ENCODE results near the gene ABLIM3.

ABLIM3 gene

DNA sequence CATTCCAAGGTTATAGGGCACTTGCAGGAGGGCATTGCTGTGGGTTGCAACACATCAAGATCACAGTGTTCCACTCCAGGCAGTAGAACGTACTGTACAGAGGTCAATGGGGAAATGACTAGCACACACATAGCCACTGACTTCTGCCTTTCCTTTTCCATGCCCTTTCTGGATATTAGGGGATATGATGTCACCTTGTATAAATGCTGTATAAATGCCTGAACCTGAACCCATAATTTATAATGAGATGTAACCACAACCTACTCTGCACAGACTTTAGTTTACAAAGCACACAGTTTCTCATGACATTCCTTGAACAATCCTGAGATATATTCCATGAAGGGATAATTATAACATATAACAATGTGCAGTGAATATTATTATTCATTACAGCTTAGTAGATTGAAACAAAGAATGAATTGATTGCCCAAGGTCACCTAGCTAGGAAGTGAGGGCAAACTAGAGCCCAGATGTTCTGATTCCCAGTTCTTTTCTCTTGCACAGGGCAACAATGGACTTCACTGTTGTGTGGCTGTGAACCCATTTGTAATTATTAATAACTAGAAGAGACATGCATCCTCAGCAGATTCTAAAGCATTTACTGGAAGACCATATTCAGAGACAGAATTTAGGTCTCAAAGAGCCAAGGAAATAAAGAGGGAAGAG is 5.6 kb upstream of the ABLIM3 start:
- Histone ChIP-seq H3K27me3 (ENCODE audit: insufficient read depth, poor library complexity, severe bottlenecking) (no peaks in the 10 kb centered on the region), H3K36me3 (ENCODE audit: low read depth) (no peaks in the 10 kb centered on the region), H3K4me1 (ENCODE audit: insufficient read depth, poor library complexity, severe bottlenecking) (peaks cover 32% of the 10 kb centered on the region), H3K4me3 (ENCODE audit: severe bottlenecking) (no peak overlapping the region), H3K27ac (ENCODE audit: poor library complexity, severe bottlenecking) (peak overlapping the region; percentile 98), H3K9me3 (ENCODE audit: severe bottlenecking) (no peaks in the 10 kb centered on the region)
- ATAC-seq (ENCODE audit: low read depth), result peak; percentile 64
- TF ChIP-seq CTCF (IDR thresholded peaks at IDR 0.05; ENCODE audit: poor library complexity, severe bottlenecking), result no peak
- no peak for DNase-seq (ENCODE audit: low spot score)

GRCh38 chr5:149138182-149138923 is 2.9 kb upstream of the ABLIM3 start:
- DNase-seq (ENCODE audit: low spot score) (no peak), ATAC-seq (ENCODE audit: low read depth) (no peak)
- TF ChIP-seq CTCF (IDR thresholded peaks at IDR 0.05; ENCODE audit: poor library complexity, severe bottlenecking), result no peak
- no peaks in the 10 kb centered on the region for H3K36me3 ChIP-seq (ENCODE audit: low read depth)
- peaks cover 44% of the 10 kb centered on the region for H3K4me1 ChIP-seq (ENCODE audit: insufficient read depth, poor library complexity, severe bottlenecking)
- H3K27ac ChIP-seq (ENCODE audit: poor library complexity, severe bottlenecking), result no peak overlapping the region
- H3K27me3 ChIP-seq (ENCODE audit: insufficient read depth, poor library complexity, severe bottlenecking), result no peaks in the 10 kb centered on the region
- no peak overlapping the region for H3K4me3 ChIP-seq (ENCODE audit: severe bottlenecking)
- no peaks in the 10 kb centered on the region for H3K9me3 ChIP-seq (ENCODE audit: severe bottlenecking)

DNA sequence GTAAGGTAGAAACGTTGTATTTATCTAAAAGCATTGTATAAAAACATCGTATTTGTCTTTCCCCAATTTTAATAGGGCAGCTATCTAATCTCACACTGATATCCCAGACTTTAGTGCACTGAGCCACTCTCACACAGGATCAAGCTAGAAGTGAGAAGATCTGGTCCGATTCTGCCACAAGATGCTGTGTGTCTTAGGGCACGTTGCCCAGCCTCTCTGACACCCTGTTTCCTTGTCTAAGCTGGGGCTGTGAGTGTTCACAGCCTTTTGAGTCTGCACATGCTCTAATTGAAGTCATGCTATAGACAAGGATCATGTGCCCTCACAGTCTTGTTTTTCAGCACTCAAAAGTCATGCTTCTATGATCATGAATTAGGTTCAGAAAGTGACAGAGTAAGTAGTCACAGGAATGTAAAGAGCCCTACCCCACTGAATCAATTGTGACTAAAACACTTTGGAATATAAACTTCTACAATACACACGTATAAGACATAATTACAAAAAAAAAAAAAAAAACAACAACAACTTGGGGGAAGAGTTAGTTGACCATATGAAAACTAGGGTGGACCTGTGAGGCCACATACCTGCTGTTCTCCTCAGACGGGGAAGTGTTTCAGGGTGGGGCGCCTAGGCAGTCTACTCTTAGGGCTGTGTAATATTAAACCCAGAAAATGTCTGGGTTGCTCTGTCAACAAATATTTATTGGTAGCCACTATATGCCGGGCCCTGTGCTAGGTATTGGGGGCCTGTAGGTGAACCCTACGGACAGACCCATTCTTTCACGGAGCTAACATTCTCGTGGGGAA is 893 bp upstream of the ABLIM3 start:
- ATAC-seq (ENCODE audit: low read depth) (no peak), DNase-seq (ENCODE audit: low spot score) (no peak)
- Histone ChIP-seq H3K27me3 (ENCODE audit: insufficient read depth, poor library complexity, severe bottlenecking) (no peaks in the 10 kb centered on the region), H3K27ac (ENCODE audit: poor library complexity, severe bottlenecking) (peak overlapping the region; percentile 57), H3K36me3 (ENCODE audit: low read depth) (no peaks in the 10 kb centered on the region), H3K9me3 (ENCODE audit: severe bottlenecking) (no peaks in the 10 kb centered on the region), H3K4me3 (ENCODE audit: severe bottlenecking) (no peak overlapping the region), H3K4me1 (ENCODE audit: insufficient read depth, poor library complexity, severe bottlenecking) (peaks cover 33% of the 10 kb centered on the region)
- no peak for TF ChIP-seq CTCF (IDR thresholded peaks at IDR 0.05; ENCODE audit: poor library complexity, severe bottlenecking)

DNA sequence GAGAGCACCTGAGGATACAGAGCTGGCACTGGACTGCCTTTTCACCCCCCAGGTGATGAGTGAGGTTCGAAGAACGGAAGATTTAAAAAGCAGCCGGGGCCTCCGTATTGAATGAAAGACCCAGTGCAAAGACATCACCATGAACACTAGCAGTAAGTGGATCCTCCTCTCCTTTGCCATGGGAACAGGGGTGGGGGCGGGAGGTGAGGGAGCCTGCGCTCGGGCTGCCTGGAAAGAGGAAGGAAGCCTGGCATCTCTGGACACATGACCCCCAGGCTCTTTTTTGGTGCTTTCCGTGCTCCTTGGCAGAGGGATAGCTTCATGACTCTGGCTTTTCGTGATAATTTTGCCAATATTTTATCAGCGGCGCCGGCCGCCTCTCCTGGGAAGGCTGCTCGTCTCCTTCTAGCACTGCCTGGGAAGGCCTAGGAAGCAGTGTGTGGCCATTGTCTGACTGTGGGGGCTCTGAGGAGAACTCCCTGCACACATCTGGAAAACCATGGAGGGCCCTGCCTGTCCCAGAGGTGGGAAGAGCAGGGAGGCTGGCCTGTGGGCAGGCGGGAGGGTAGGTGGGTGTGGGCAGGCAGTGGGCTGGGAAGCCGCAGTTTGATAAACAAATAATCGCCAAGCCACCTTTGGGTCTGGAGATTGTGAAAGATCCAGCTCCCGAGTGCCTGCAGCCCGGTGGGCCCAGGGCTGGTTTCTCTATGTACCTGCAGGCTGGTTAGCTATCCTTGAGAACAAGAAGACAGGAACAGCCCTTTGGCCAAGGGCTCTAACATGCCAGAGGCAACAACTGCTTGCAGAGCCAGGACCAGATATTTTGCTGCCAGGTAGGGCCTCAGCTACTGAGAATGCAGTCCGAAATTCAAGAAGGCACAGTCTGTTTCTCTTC is 911 bp downstream of the ABLIM3 start:
- Histone ChIP-seq H3K4me1 (ENCODE audit: insufficient read depth, poor library complexity, severe bottlenecking) (peaks cover 23% of the 10 kb centered on the region), H3K27me3 (ENCODE audit: insufficient read depth, poor library complexity, severe bottlenecking) (no peaks in the 10 kb centered on the region), H3K36me3 (ENCODE audit: low read depth) (no peaks in the 10 kb centered on the region), H3K27ac (ENCODE audit: poor library complexity, severe bottlenecking) (peak overlapping the region; percentile 57), H3K9me3 (ENCODE audit: severe bottlenecking) (no peaks in the 10 kb centered on the region), H3K4me3 (ENCODE audit: severe bottlenecking) (peak overlapping the region; percentile 90)
- ATAC-seq (ENCODE audit: low read depth) (peak; percentile 59), DNase-seq (ENCODE audit: low spot score) (no peak)
- no peak for TF ChIP-seq CTCF (IDR thresholded peaks at IDR 0.05; ENCODE audit: poor library complexity, severe bottlenecking)
